Measurements from ENCODE around the gene KCNJ5.

DNA sequence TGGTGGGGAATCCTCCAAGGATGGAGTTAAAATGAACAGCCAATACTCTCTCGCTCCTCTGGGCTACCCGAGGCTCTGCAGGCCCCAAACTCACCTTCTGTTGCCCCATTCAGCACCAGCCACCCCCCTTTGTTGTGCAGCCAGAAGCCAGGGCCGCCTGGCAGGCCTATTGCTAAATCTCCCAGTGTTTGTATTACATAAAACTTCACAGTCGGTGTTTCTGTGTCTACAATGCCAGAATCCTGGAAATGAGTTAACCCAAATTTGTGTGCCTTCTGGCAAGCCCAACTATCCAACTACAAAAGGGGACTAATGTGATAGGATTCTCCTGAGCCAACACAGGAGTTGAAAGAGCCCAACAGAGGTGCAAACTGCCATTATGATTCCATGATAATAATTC lies 9.3 kb downstream of the KCNJ5 start:
- TF ChIP-seq POLR2A (IDR thresholded peaks at IDR 0.05; ENCODE audit: low read length): no peak
- TF ChIP-seq GATA1 (IDR thresholded peaks at IDR 0.05; ENCODE audit: low read depth, low read length): no peak
